KMS-11 (cell line): ENCODE results near the gene ERC2.

Experiments used
- H2AFZ ChIP-seq: fragments of 200-600 bp; sonication (generic); 2 replicates; pipeline ENCODE4 v1.6.1; 2016; ENCODE audit warnings: antibody characterized with exemption, mixed run types, low read depth
- H3K27ac ChIP-seq: fragments of 200-600 bp; sonication (generic); 2 replicates; pipeline ENCODE4 v1.6.1; 2016; ENCODE audit warnings: mild to moderate bottlenecking, mixed run types
- H3K27me3 ChIP-seq: fragments of 200-600 bp; sonication (generic); 2 replicates; pipeline ENCODE4 v1.6.1; 2017; ENCODE audit warnings: mild to moderate bottlenecking, low read depth, mixed run types, moderate library complexity; ENCODE audit not compliant: insufficient read depth
- H3K36me3 ChIP-seq: fragments of 200-600 bp; sonication (generic); 2 replicates; pipeline ENCODE4 v1.6.1; 2017; ENCODE audit warnings: mild to moderate bottlenecking, mixed run types; ENCODE audit not compliant: insufficient read depth
- H3K4me1 ChIP-seq: fragments of 200-600 bp; sonication (generic); 2 replicates; pipeline ENCODE4 v1.6.1; 2016; ENCODE audit warnings: mild to moderate bottlenecking, low read depth, mixed run types; ENCODE audit not compliant: poor library complexity, severe bottlenecking
- H3K4me2 ChIP-seq: fragments of 200-600 bp; sonication (generic); 2 replicates; pipeline ENCODE4 v1.7.0; 2016; ENCODE audit warnings: mild to moderate bottlenecking, mixed run types
- H3K4me3 ChIP-seq: fragments of 200-600 bp; sonication (generic); IDR thresholded peaks from 2 replicates; pipeline ENCODE4 v1.6.1; 2017; ENCODE audit warnings: low read depth, low read length, mixed read lengths; ENCODE audit not compliant: insufficient read depth
- H3K79me2 ChIP-seq: fragments of 200-600 bp; sonication (generic); 2 replicates; pipeline ENCODE4 v1.6.1; 2016; ENCODE audit warnings: low read depth, mixed run types; ENCODE audit not compliant: insufficient read depth
- H3K9ac ChIP-seq: fragments of 200-600 bp; sonication (generic); 2 replicates; pipeline ENCODE4 v1.6.1; 2016; ENCODE audit warnings: mild to moderate bottlenecking, mixed run types
- H4K20me1 ChIP-seq: fragments of 200-600 bp; sonication (generic); 2 replicates; pipeline ENCODE4 v1.6.1; 2016; ENCODE audit warnings: mild to moderate bottlenecking, mixed run types; ENCODE audit not compliant: insufficient read depth
- CTCF ChIP-seq: fragments of 200-600 bp; sonication (generic); conservative IDR thresholded peaks from 2 replicates; pipeline ENCODE4 v1.6.1; 2017; ENCODE audit warnings: low read depth, mild to moderate bottlenecking, antibody characterized with exemption, low read length, moderate library complexity, mixed read lengths

Gene ERC2

GRCh38 chr3:56048331-56048730 lies 419.9 kb downstream of the ERC2 start:
- no peaks in the 10 kb centered on the region for H3K36me3 ChIP-seq
- H2AFZ ChIP-seq, result no peak overlapping the region
- no peaks in the 10 kb centered on the region for H3K79me2 ChIP-seq
- no peak overlapping the region for H3K9ac ChIP-seq
- H4K20me1 ChIP-seq, result no peaks in the 10 kb centered on the region
- no peak for TF ChIP-seq CTCF
- no peaks in the 10 kb centered on the region for H3K27me3 ChIP-seq
- H3K4me3 ChIP-seq, result no peak overlapping the region
- H3K4me1 ChIP-seq, result no peaks in the 10 kb centered on the region
- no peak overlapping the region for H3K4me2 ChIP-seq
- no peak overlapping the region for H3K27ac ChIP-seq

GRCh38 chr3:56042326-56042951 lies 425.8 kb downstream of the ERC2 start:
- peak; percentile 53 for TF ChIP-seq CTCF
- no peak overlapping the region for H3K4me3 ChIP-seq
- H3K9ac ChIP-seq, result no peak overlapping the region
- no peaks in the 10 kb centered on the region for H3K4me1 ChIP-seq
- H3K36me3 ChIP-seq, result no peaks in the 10 kb centered on the region
- H3K79me2 ChIP-seq, result no peaks in the 10 kb centered on the region
- no peak overlapping the region for H2AFZ ChIP-seq
- no peaks in the 10 kb centered on the region for H4K20me1 ChIP-seq
- no peak overlapping the region for H3K27ac ChIP-seq
- H3K4me2 ChIP-seq, result no peak overlapping the region
- H3K27me3 ChIP-seq, result no peaks in the 10 kb centered on the region

GRCh38 chr3:56025326-56025725 lies 442.9 kb downstream of the ERC2 start:
- TF ChIP-seq CTCF, result no peak
- no peak overlapping the region for H3K4me3 ChIP-seq

GRCh38 chr3:56023546-56023945 lies 444.7 kb downstream of the ERC2 start:
- no peak for TF ChIP-seq CTCF
- no peaks in the 10 kb centered on the region for H4K20me1 ChIP-seq
- H3K27ac ChIP-seq, result no peak overlapping the region
- no peak overlapping the region for H3K4me3 ChIP-seq
- no peaks in the 10 kb centered on the region for H3K4me1 ChIP-seq
- no peak overlapping the region for H2AFZ ChIP-seq
- H3K79me2 ChIP-seq, result no peaks in the 10 kb centered on the region
- H3K4me2 ChIP-seq, result no peak overlapping the region
- no peaks in the 10 kb centered on the region for H3K27me3 ChIP-seq
- H3K36me3 ChIP-seq, result no peaks in the 10 kb centered on the region
- H3K9ac ChIP-seq, result no peak overlapping the region

More at GRCh38 chr3:56025326-56025725, 442.9 kb downstream of the ERC2 start:
- Histone ChIP-seq H3K79me2 (no peaks in the 10 kb centered on the region), H2AFZ (no peak overlapping the region), H4K20me1 (no peaks in the 10 kb centered on the region), H3K9ac (no peak overlapping the region), H3K4me1 (no peaks in the 10 kb centered on the region), H3K36me3 (no peaks in the 10 kb centered on the region), H3K4me2 (no peak overlapping the region), H3K27ac (no peak overlapping the region), H3K27me3 (no peaks in the 10 kb centered on the region)
